Mesendoderm (in vitro differentiated cells): ENCODE measurements around the gene RNF208.

ENCODE experiments used
- DNase-seq: peaks from one replicate; pipeline ENCODE4 v3.0.0; 2013
- H2AK5ac ChIP-seq: 2 replicates; pipeline ENCODE4 v1.6.1; 2013; ENCODE audit warnings: low read length, inconsistent platforms
- H2BK120ac ChIP-seq: 2 replicates; pipeline ENCODE4 v1.6.1; 2013; ENCODE audit warnings: low read depth, mild to moderate bottlenecking, low read length, moderate library complexity, mixed read lengths
- H2BK15ac ChIP-seq: replicated peaks from 2 replicates; pipeline ENCODE4 v1.6.1; 2013; ENCODE audit warnings: low read depth, mild to moderate bottlenecking, moderate library complexity
- H2BK5ac ChIP-seq: 2 replicates; pipeline ENCODE4 v1.6.1; 2013; ENCODE audit warnings: low read length, inconsistent platforms
- H3K18ac ChIP-seq: 2 replicates; pipeline ENCODE4 v1.6.1; 2013; ENCODE audit warnings: mild to moderate bottlenecking, low read length, mixed read lengths
- H3K23ac ChIP-seq: one replicate; pipeline ENCODE4 v1.6.1; 2013; ENCODE audit warnings: low read length
- H3K27ac ChIP-seq: 2 replicates; pipeline ENCODE4 v1.5.1; 2013; ENCODE audit warnings: low read depth, mild to moderate bottlenecking, inconsistent platforms, low read length, moderate library complexity
- H3K27me3 ChIP-seq: 2 replicates; pipeline ENCODE4 v1.6.1; 2013; ENCODE audit warnings: low read length, control low read depth, mild to moderate bottlenecking, inconsistent platforms; ENCODE audit not compliant: insufficient read depth, poor library complexity
- H3K36me3 ChIP-seq: 2 replicates; pipeline ENCODE4 v1.6.1; 2013; ENCODE audit warnings: low read length, inconsistent platforms; ENCODE audit not compliant: control insufficient read depth, insufficient read depth
- H3K4ac ChIP-seq: one replicate; pipeline ENCODE4 v1.6.1; 2013; ENCODE audit warnings: low read depth, mild to moderate bottlenecking, low read length, moderate library complexity
- H3K4me1 ChIP-seq: 2 replicates; pipeline ENCODE4 v1.6.1; 2013; ENCODE audit warnings: low read depth, low read length, inconsistent platforms; ENCODE audit not compliant: control insufficient read depth
- H3K4me2 ChIP-seq: 2 replicates; pipeline ENCODE4 v1.6.1; 2013; ENCODE audit warnings: low read length
- H3K4me3 ChIP-seq: 2 replicates; pipeline ENCODE4 v1.5.1; 2013; ENCODE audit warnings: mild to moderate bottlenecking, low read length
- H3K56ac ChIP-seq: one replicate; pipeline ENCODE4 v1.6.1; 2013; ENCODE audit warnings: low read length
- H3K79me1 ChIP-seq: 2 replicates; pipeline ENCODE4 v1.6.1; 2013; ENCODE audit warnings: low read length, inconsistent platforms
- H3K79me2 ChIP-seq: 2 replicates; pipeline ENCODE4 v1.6.1; 2013; ENCODE audit warnings: mild to moderate bottlenecking, low read length; ENCODE audit not compliant: control insufficient read depth, insufficient read depth
- H3K9ac ChIP-seq: 2 replicates; pipeline ENCODE4 v1.6.1; 2013; ENCODE audit warnings: low read length, inconsistent platforms
- H4K5ac ChIP-seq: one replicate; pipeline ENCODE4 v1.6.1; 2013; ENCODE audit warnings: low read length
- H4K8ac ChIP-seq: one replicate; pipeline ENCODE4 v1.6.1; 2013; ENCODE audit warnings: low read depth, mild to moderate bottlenecking, control low read depth, low read length, moderate library complexity
- WGBS: extraction: QIAGEN DNeasy Blood & Tissue Kit; methylation state at CpG from one replicate; pipeline ENCODE4 v1.1.7; 2013; ENCODE audit warnings: low lambda C conversion rate, missing lambda C conversion rate; ENCODE audit not compliant: insufficient coverage; ENCODE audit errors: extremely low coverage; 5-methylcytosine and 5-hydroxymethylcytosine counted together

The RNF208 gene

DNA sequence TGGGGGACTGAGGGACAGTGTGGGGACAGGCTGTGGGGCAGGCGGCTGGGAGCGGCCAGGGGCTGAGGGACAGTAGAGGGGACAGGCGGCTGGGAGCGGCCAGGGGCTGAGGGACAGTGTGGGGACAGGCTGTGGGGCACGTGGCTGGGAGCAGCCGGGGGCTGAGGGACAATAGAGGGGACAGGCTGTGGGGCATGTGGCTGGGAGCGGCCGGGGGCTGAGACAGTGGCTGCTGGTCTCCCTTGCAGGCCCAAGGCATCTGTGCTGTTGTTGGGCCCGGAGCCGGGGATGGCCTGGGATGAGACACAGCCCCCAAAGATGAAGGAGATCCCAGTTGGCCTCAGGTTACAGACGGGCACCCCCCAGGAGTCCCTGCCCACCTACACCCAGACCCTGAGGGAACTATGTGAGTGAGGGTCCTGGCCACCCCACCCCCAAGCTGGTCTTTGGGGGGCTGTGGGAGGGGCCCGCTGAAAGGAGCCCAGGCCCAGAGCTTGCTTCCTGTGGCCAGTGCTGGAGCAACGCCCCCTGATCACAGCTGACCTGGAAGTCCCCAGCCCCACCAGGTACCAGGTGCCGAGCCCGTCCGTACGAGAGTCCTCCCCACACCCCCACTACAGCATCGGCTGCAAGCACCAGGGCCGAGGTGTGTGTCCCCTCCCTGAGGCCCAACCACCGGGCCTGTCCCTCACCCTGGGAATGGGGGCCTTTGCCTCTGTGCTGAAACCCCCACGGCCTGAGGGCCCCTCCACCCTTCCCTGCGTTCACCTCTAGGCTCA lies 29.6 kb upstream of the RNF208 start:
- peaks cover 6% of the 10 kb centered on the region for H3K79me1 ChIP-seq
- no peak overlapping the region for H3K4me2 ChIP-seq
- peaks cover 9% of the 10 kb centered on the region for H3K4me1 ChIP-seq
- H2BK120ac ChIP-seq: no peak overlapping the region
- H2BK5ac ChIP-seq: no peak overlapping the region
- no peaks in the 10 kb centered on the region for H3K36me3 ChIP-seq
- WGBS: no CpG with 5 or more reads among the region's 22 CpGs
- peak overlapping the region; percentile 67 for H3K56ac ChIP-seq
- H3K27ac ChIP-seq: no peak overlapping the region
- no peak for DNase-seq
- H4K8ac ChIP-seq: no peak overlapping the region
- H2AK5ac ChIP-seq: peak overlapping the region; percentile 96
- no peaks in the 10 kb centered on the region for H3K27me3 ChIP-seq
- no peak overlapping the region for H3K18ac ChIP-seq
- H3K23ac ChIP-seq: no peak overlapping the region
- H3K79me2 ChIP-seq: peaks cover 13% of the 10 kb centered on the region
- H3K9ac ChIP-seq: peak overlapping the region; percentile 38
- no peak overlapping the region for H3K4me3 ChIP-seq
- H3K4ac ChIP-seq: no peak overlapping the region
- H4K5ac ChIP-seq: no peak overlapping the region
- no peak overlapping the region for H2BK15ac ChIP-seq

DNA sequence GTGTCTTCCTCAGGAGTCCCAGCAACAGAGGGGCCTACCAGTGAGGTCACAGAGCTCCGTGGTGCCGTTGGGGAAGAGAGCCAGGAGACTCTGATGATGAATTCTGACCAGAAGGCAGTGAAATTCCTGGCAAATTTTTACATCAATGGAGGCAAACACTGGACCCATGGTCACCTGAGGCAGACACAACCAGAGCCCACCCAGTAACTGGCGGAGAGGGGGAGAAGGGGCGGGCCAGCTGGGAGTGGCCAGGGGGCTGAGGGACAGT lies 29.1 kb upstream of the RNF208 start, which contains the start of gene STPG3:
TSS of gene STPG3 (plus strand) at position 93 of the 268 bp plus-strand sequence. CDS start at position 94, 1 bp downstream.
- no peaks in the 10 kb centered on the region for H3K36me3 ChIP-seq
- peak within 1 kb of the TSS; percentile 89 for H3K23ac ChIP-seq
- peak within 1 kb of the TSS; percentile 96 for H2AK5ac ChIP-seq
- no peak within 1 kb of the TSS for H3K4me3 ChIP-seq
- H3K79me1 ChIP-seq: peaks cover 2% of the 10 kb centered on the region
- DNase-seq: no peak
- peaks cover 8% of the 10 kb centered on the region for H3K79me2 ChIP-seq
- WGBS: no CpG with 5 or more reads among the region's 4 CpGs
- H3K4ac ChIP-seq: no peak within 1 kb of the TSS
- no peak within 1 kb of the TSS for H4K8ac ChIP-seq
- no peak within 1 kb of the TSS for H2BK5ac ChIP-seq
- H2BK120ac ChIP-seq: no peak within 1 kb of the TSS
- no peaks in the 10 kb centered on the region for H3K27me3 ChIP-seq
- no peak within 1 kb of the TSS for H3K4me2 ChIP-seq
- no peak within 1 kb of the TSS for H2BK15ac ChIP-seq
- H3K4me1 ChIP-seq: peaks cover 9% of the 10 kb centered on the region
- H4K5ac ChIP-seq: no peak within 1 kb of the TSS
- no peak within 1 kb of the TSS for H3K27ac ChIP-seq
- peak within 1 kb of the TSS; percentile 74 for H3K56ac ChIP-seq
- no peak within 1 kb of the TSS for H3K18ac ChIP-seq
- peak within 1 kb of the TSS; percentile 38 for H3K9ac ChIP-seq

DNA sequence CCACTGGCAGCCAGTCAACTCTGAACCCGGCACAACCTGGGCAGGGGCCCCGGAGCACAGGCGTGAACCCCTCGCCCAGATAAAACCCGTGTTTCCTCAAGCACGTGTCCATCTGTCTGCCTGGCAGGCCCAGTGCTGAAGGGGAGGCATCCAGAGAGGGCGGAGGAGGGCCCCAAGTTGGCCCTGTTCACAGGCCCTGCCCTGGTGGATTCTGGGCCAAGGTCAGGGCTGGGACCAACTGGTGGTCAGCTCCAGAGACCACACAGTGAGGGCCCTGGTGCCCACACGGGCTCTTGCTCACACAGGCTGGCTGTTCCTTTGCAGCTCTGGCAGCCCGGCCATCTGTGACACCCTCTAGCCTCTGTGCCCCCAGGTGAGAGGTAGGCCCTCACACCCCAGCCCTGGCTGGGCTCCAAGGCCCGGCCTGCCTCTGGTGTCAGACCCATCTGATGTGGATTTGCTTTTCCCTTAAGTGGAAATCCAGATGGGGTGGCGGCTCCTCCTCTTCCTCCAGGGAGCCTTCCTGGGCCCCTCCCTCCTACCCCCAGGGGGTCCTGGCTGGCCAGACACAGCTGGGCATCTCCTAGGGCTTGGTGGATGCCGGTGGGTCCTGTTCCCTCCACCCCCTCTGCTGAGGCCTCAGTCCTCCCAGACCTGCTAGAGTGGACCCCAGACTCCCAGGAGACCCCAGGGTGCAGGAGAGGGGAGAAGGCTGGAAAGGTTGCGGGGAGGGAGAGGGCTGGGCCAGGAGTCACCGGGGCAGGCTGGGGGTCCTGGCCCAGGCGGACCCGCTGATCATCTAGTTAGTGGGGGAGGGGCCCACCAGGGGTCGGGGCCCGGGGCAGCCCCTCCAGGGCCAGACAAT lies 28.5 kb upstream of the RNF208 start:
- no peak overlapping the region for H3K4me3 ChIP-seq
- no peak overlapping the region for H2AK5ac ChIP-seq
- H4K8ac ChIP-seq: no peak overlapping the region
- H3K36me3 ChIP-seq: no peaks in the 10 kb centered on the region
- no peak overlapping the region for H3K18ac ChIP-seq
- no peaks in the 10 kb centered on the region for H3K79me1 ChIP-seq
- no peak overlapping the region for H2BK120ac ChIP-seq
- DNase-seq: peak; percentile 72
- no peak overlapping the region for H3K4ac ChIP-seq
- no peak overlapping the region for H3K4me2 ChIP-seq
- no peak overlapping the region for H2BK5ac ChIP-seq
- H3K9ac ChIP-seq: no peak overlapping the region
- H3K79me2 ChIP-seq: peaks cover 2% of the 10 kb centered on the region
- H4K5ac ChIP-seq: no peak overlapping the region
- H3K4me1 ChIP-seq: peaks cover 9% of the 10 kb centered on the region
- peak overlapping the region; percentile 89 for H3K23ac ChIP-seq
- no peak overlapping the region for H3K27ac ChIP-seq
- peak overlapping the region; percentile 74 for H3K56ac ChIP-seq
- H3K27me3 ChIP-seq: no peaks in the 10 kb centered on the region
- H2BK15ac ChIP-seq: no peak overlapping the region
- WGBS: no CpG with 5 or more reads among the region's 18 CpGs

DNA sequence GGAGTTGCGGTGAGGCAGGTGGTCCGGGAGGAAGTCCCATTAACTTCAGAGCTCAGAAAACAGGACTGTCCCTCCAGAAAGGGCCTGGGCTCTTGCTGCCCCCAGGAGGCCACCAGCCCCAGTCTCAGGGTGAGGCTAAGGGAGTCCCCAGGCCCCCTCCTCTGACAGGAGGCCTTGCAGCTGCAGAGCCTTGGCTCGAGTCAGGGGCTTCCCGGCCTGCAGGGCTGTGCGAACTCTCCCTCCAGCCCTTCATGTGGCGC lies 25.8 kb upstream of the RNF208 start:
- no CpG with 5 or more reads among the region's 6 CpGs for whole genome bisulfite sequencing

DNA sequence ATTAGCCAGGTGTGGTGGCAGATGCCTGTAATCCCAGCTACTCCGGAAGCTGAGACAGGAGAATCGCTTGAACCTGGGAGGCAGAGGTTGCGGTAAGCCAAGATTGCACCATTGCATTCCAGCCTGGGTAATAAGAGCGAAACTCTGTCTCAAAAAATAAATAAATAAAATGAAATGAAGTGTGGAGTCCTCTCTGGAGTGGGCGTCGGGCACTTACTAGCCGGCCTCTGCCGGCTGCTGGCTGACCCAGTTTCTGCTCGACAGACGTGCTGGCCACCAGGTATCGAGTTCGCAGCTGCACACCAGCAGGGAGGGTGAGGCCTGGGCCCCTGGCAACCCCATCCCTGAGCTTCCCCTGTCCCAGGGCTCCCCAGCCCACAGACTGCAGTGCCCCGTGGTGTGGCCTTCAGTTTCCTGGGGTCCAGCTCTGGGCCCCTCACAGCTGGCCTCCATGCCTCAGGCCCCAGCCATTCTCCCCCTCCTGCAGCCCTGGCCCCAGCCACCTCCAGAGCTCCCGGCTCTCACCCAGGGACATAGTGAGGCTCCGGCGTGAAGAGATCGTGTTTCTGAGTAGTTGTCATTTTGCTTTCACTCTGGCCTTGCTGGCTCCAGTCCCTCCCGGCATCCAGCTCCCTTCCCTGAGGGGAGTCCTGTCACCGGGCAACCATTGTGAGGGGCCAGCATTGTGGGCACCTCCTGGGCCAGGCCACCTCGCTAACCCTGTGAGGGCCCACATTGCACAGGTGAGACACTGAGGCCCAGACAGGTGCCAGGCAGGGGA lies 25.3 kb upstream of the RNF208 start:
- no CpG with 5 or more reads among the region's 20 CpGs for whole genome bisulfite sequencing

More for the DNA sequence above, 25.8 kb upstream of the RNF208 start:
- H3K56ac ChIP-seq: peak overlapping the region; percentile 11
- H3K4me3 ChIP-seq: no peak overlapping the region
- H3K4ac ChIP-seq: no peak overlapping the region
- H3K4me2 ChIP-seq: no peak overlapping the region
- H3K36me3 ChIP-seq: no peaks in the 10 kb centered on the region
- H4K5ac ChIP-seq: no peak overlapping the region
- H3K23ac ChIP-seq: no peak overlapping the region
- H3K4me1 ChIP-seq: peaks cover 21% of the 10 kb centered on the region
- no peak overlapping the region for H2BK15ac ChIP-seq
- H3K79me2 ChIP-seq: peaks cover 2% of the 10 kb centered on the region
- no peak overlapping the region for H4K8ac ChIP-seq
- no peak overlapping the region for H2BK5ac ChIP-seq
- no peak overlapping the region for H3K18ac ChIP-seq
- no peak overlapping the region for H2BK120ac ChIP-seq
- H3K79me1 ChIP-seq: no peaks in the 10 kb centered on the region
- H3K9ac ChIP-seq: no peak overlapping the region
- no peak overlapping the region for H2AK5ac ChIP-seq
- H3K27me3 ChIP-seq: no peaks in the 10 kb centered on the region
- no peak for DNase-seq
- H3K27ac ChIP-seq: no peak overlapping the region

More for the DNA sequence above, 25.3 kb upstream of the RNF208 start:
- H3K23ac ChIP-seq: no peak overlapping the region
- H3K27ac ChIP-seq: no peak overlapping the region
- H2AK5ac ChIP-seq: no peak overlapping the region
- peaks cover 7% of the 10 kb centered on the region for H3K79me2 ChIP-seq
- H4K8ac ChIP-seq: no peak overlapping the region
- no peak overlapping the region for H3K4ac ChIP-seq
- H3K36me3 ChIP-seq: peaks cover 4% of the 10 kb centered on the region
- peak overlapping the region; percentile 39 for H3K56ac ChIP-seq
- no peak for DNase-seq
- H3K4me2 ChIP-seq: no peak overlapping the region
- no peak overlapping the region for H2BK5ac ChIP-seq
- H3K4me1 ChIP-seq: peaks cover 21% of the 10 kb centered on the region
- H3K18ac ChIP-seq: no peak overlapping the region
- no peak overlapping the region for H3K9ac ChIP-seq
- no peak overlapping the region for H3K4me3 ChIP-seq
- H2BK120ac ChIP-seq: no peak overlapping the region
- H2BK15ac ChIP-seq: no peak overlapping the region
- no peak overlapping the region for H4K5ac ChIP-seq
- peaks cover 3% of the 10 kb centered on the region for H3K79me1 ChIP-seq
- no peaks in the 10 kb centered on the region for H3K27me3 ChIP-seq
